ENCODE results near the gene AKR1C2.
"Not testable (repeated sequence)": the region's sequence is repeated elsewhere in the genome, so short reads cannot be mapped to it uniquely, and the experiment has no call there.

The AKR1C2 gene

GRCh38 chr10:4943821-4944220 is 59.8 kb downstream of the AKR1C2 start:
- no peak for TF ChIP-seq CTCF (conservative IDR thresholded peaks at IDR 0.05; ENCODE audit: low read depth)
- ChIA-PET POLR2A (ENCODE audit: low non-redundant PET) (no interaction called here), CTCF (no interaction called here)
- no peak overlapping the region for H3K27ac ChIP-seq
- DNase-seq (ENCODE audit: low spot score), result no peak

GRCh38 chr10:4943416-4943815 is 60.2 kb downstream of the AKR1C2 start:
- POLR2A ChIA-PET (ENCODE audit: low non-redundant PET); DNase-seq (ENCODE audit: low spot score); CTCF ChIA-PET; H3K27ac ChIP-seq: not testable (repeated sequence)

- CTCF ChIA-PET; H3K27ac ChIP-seq; POLR2A ChIA-PET (ENCODE audit: low non-redundant PET); DNase-seq (ENCODE audit: low spot score): not testable (repeated sequence)
These were observed 60.7 kb downstream of the AKR1C2 start for GRCh38 chr10:4942931-4943330.

GRCh38 chr10:4941540-4942330 is 61.9 kb downstream of the AKR1C2 start:
- no peak overlapping the region for H3K27ac ChIP-seq
- no peak for TF ChIP-seq CTCF (conservative IDR thresholded peaks at IDR 0.05; ENCODE audit: low read depth)
- CTCF ChIA-PET, result no interaction called here
- POLR2A ChIA-PET (ENCODE audit: low non-redundant PET), result no interaction called here
- DNase-seq (ENCODE audit: low spot score), result no peak

GRCh38 chr10:4940909-4941308 is 62.7 kb downstream of the AKR1C2 start:
- H3K27ac ChIP-seq; CTCF ChIA-PET; POLR2A ChIA-PET (ENCODE audit: low non-redundant PET); DNase-seq (ENCODE audit: low spot score): not testable (repeated sequence)

GRCh38 chr10:4940073-4940428 is 63.6 kb downstream of the AKR1C2 start:
- CTCF ChIA-PET, result interaction anchor here (0.6 kb wide), 1 partner anchor 54 kb away, joined by 5 read pairs; no protein-coding TSS in a partner anchor
- DNase-seq (ENCODE audit: low spot score); POLR2A ChIA-PET (ENCODE audit: low non-redundant PET): not testable (repeated sequence)
- H3K27ac ChIP-seq, result peak overlapping the region; percentile 67

GRCh38 chr10:4939224-4940072 is 64.2 kb downstream of the AKR1C2 start:
- POLR2A ChIA-PET (ENCODE audit: low non-redundant PET), result no interaction called here
- CTCF ChIA-PET, result interaction anchor here (0.6 kb wide), 1 partner anchor 53 kb away, joined by 5 read pairs; no protein-coding TSS in a partner anchor
- H3K27ac ChIP-seq, result peak overlapping the region; percentile 67
- no peak for TF ChIP-seq CTCF (conservative IDR thresholded peaks at IDR 0.05; ENCODE audit: low read depth)
- DNase-seq (ENCODE audit: low spot score), result no peak

All from RWPE1 (cell line).